NB4 (cell line): Measurements from ENCODE around the gene MOB3B.

Source experiments
- CTCF ChIP-seq: IDR thresholded peaks from one replicate; pipeline ENCODE4 v1.5.1; 2012; ENCODE audit warnings: low read depth, low read length
- POLR2A ChIP-seq: IDR thresholded peaks from 2 replicates; pipeline ENCODE4 v1.6.1; 2011; ENCODE audit warnings: mild to moderate bottlenecking; ENCODE audit not compliant: insufficient read length; ENCODE audit errors: extremely low read depth

- TF ChIP-seq POLR2A (no peak), CTCF (no peak)
Measured at GRCh38 chr9:27518809-27519208, 10.8 kb downstream of the MOB3B start.
